ENCODE data around the gene CBY2.

CBY2 gene

GRCh38 chr13:45700971-45701900, 884 bp upstream of the CBY2 start:
- no peak for DNase-seq (ENCODE audit: low spot score)

- no peak for DNase-seq (ENCODE audit: low spot score)
Observed at GRCh38 chr13:45702869-45703391, 810 bp downstream of the CBY2 start.

- no peak for DNase-seq (ENCODE audit: low spot score)
Observed at GRCh38 chr13:45704211-45704739, 2.2 kb downstream of the CBY2 start.

- no peak for DNase-seq (ENCODE audit: low spot score)
Observed at GRCh38 chr13:45704854-45705695, 3.0 kb downstream of the CBY2 start.

GRCh38 chr13:45705918-45706317, 3.8 kb downstream of the CBY2 start:
- no peak for DNase-seq (ENCODE audit: low spot score)

- no peak for DNase-seq (ENCODE audit: low spot score)
Observed at GRCh38 chr13:45707516-45708100, 5.5 kb downstream of the CBY2 start.

GRCh38 chr13:45711951-45712350, 9.8 kb downstream of the CBY2 start:
- no peak for DNase-seq (ENCODE audit: low spot score)

- no peak for DNase-seq (ENCODE audit: low spot score)
Observed at GRCh38 chr13:45713106-45713690, 11.1 kb downstream of the CBY2 start.

- DNase-seq (ENCODE audit: low spot score) = no peak
Observed at GRCh38 chr13:45713721-45714120, 11.6 kb downstream of the CBY2 start.

GRCh38 chr13:45714170-45714569, 12.1 kb downstream of the CBY2 start:
- no peak for DNase-seq (ENCODE audit: low spot score)

- no peak for DNase-seq (ENCODE audit: low spot score)
Observed at GRCh38 chr13:45715351-45715750, 13.2 kb downstream of the CBY2 start.

- DNase-seq (ENCODE audit: low spot score) = no peak
Observed at GRCh38 chr13:45717349-45717748, 15.2 kb downstream of the CBY2 start.

- peak; percentile 40 for DNase-seq (ENCODE audit: low spot score)
Observed at GRCh38 chr13:45718063-45718462, 15.9 kb downstream of the CBY2 start.

GRCh38 chr13:45718992-45719391, 16.9 kb downstream of the CBY2 start:
- DNase-seq (ENCODE audit: low spot score) = no peak

GRCh38 chr13:45721203-45721731, 19.1 kb downstream of the CBY2 start:
- no peak for DNase-seq (ENCODE audit: low spot score)

- no peak for DNase-seq (ENCODE audit: low spot score)
Observed at GRCh38 chr13:45723798-45724197, 21.7 kb downstream of the CBY2 start.

- DNase-seq (ENCODE audit: low spot score) = no peak
Observed at GRCh38 chr13:45728759-45729158, 26.6 kb downstream of the CBY2 start.

GRCh38 chr13:45731455-45731854, 29.3 kb downstream of the CBY2 start:
- no peak for DNase-seq (ENCODE audit: low spot score)

- DNase-seq (ENCODE audit: low spot score) = no peak
Observed at GRCh38 chr13:45732916-45733315, 30.8 kb downstream of the CBY2 start.

GRCh38 chr13:45733361-45733760, 31.2 kb downstream of the CBY2 start:
- no peak for DNase-seq (ENCODE audit: low spot score)

GRCh38 chr13:45737571-45738017, 35.5 kb downstream of the CBY2 start:
- DNase-seq (ENCODE audit: low spot score) = no peak
